ENCODE data around the gene ABCA2.

ABCA2 gene

GRCh38 chr9:136995772-136996311 is 32.2 kb downstream of the ABCA2 start:
- DNase-seq (ENCODE audit: low read depth) = no peak

- DNase-seq (ENCODE audit: low read depth) = no peak
Observed at GRCh38 chr9:136995362-136995761, 32.7 kb downstream of the ABCA2 start.

- DNase-seq (ENCODE audit: low read depth) = no peak
Observed at GRCh38 chr9:136994888-136995230, 33.2 kb downstream of the ABCA2 start.

- no peak for DNase-seq (ENCODE audit: low read depth)
Observed at GRCh38 chr9:136994180-136994887, 33.7 kb downstream of the ABCA2 start.

GRCh38 chr9:136992819-136993369 is 35.1 kb downstream of the ABCA2 start:
- no peak for DNase-seq (ENCODE audit: low read depth)

GRCh38 chr9:136991993-136992818 is 35.8 kb downstream of the ABCA2 start, which contains the start of gene PAXX:
PAXX (plus strand) TSS chr9:136992422; CDS start chr9:136992444, 22 bp downstream.
- peak; percentile 87 for DNase-seq (ENCODE audit: low read depth)

GRCh38 chr9:136990242-136990911 is 37.7 kb downstream of the ABCA2 start:
- no peak for DNase-seq (ENCODE audit: low read depth)

GRCh38 chr9:136988872-136989271 is 39.2 kb downstream of the ABCA2 start:
- no peak for DNase-seq (ENCODE audit: low read depth)

- DNase-seq (ENCODE audit: low read depth) = no peak
Observed at GRCh38 chr9:136985853-136986252, 42.2 kb downstream of the ABCA2 start.

- DNase-seq (ENCODE audit: low read depth) = no peak
Observed at GRCh38 chr9:136985027-136985602, 42.9 kb downstream of the ABCA2 start.

- DNase-seq (ENCODE audit: low read depth) = no peak
Observed at GRCh38 chr9:136984464-136985026, 43.5 kb downstream of the ABCA2 start.

GRCh38 chr9:136983656-136984314 is 44.3 kb downstream of the ABCA2 start:
- DNase-seq (ENCODE audit: low read depth) = peak; percentile 22

- DNase-seq (ENCODE audit: low read depth) = no peak
Observed at GRCh38 chr9:136983167-136983566, 44.9 kb downstream of the ABCA2 start.

GRCh38 chr9:136982232-136983051 is 45.6 kb downstream of the ABCA2 start, which contains the start of gene LCNL1:
LCNL1 (plus strand) TSS chr9:136982993; CDS start chr9:136983587, 594 bp downstream.
- DNase-seq (ENCODE audit: low read depth) = no peak

- no peak for DNase-seq (ENCODE audit: low read depth)
Observed at GRCh38 chr9:136981588-136982231, 46.3 kb downstream of the ABCA2 start.

GRCh38 chr9:136980669-136981478 is 47.2 kb downstream of the ABCA2 start:
- no peak for DNase-seq (ENCODE audit: low read depth)

GRCh38 chr9:136979769-136980587 is 48.1 kb downstream of the ABCA2 start:
- no peak for DNase-seq (ENCODE audit: low read depth)

Measured in fibroblast of gingiva (primary cell).